Activated T-cell treated with anti-CD3 and anti-CD28 coated beads, Interleukin-2, amount 50 U/mL, for 24 hours (primary cell): ENCODE data around the gene LGI4.
"Not testable (repeated sequence)": the region's sequence is repeated elsewhere in the genome, so short reads cannot be mapped to it uniquely, and the experiment has no call there.

ENCODE experiments used
- DNase-seq: peaks from one replicate; pipeline ENCODE4 v3.0.0-alpha.2; 2020
- H3K27ac Mint-ChIP-seq: 2 replicates; pipeline ENCODE4 v1.8.0; 2020; ENCODE audit warnings: mild to moderate bottlenecking, mixed read lengths
- H3K27me3 Mint-ChIP-seq: 2 replicates; pipeline ENCODE4 v1.8.0; 2020; ENCODE audit warnings: mixed read lengths
- H3K36me3 Mint-ChIP-seq: 2 replicates; pipeline ENCODE4 v1.8.0; 2020; ENCODE audit warnings: low read depth, mixed read lengths
- H3K4me1 Mint-ChIP-seq: 2 replicates; pipeline ENCODE4 v1.8.0; 2020; ENCODE audit warnings: low read depth, mixed read lengths
- H3K4me3 Mint-ChIP-seq: 2 replicates; pipeline ENCODE4 v1.8.0; 2020; ENCODE audit warnings: mild to moderate bottlenecking, moderate library complexity, mixed read lengths
- H3K9me3 Mint-ChIP-seq: 2 replicates; pipeline ENCODE4 v1.8.0; 2020; ENCODE audit warnings: mixed read lengths

Gene LGI4

GRCh38 chr19:35115177-35115951, 19.5 kb downstream of the LGI4 start, which contains the start of gene FXYD3:
TSS of gene FXYD3 (plus strand) at chr19:35115823. CDS start at chr19:35119377, 3,554 bp downstream.
- H3K36me3 Mint-ChIP-seq, result no peaks in the 10 kb centered on the region
- H3K27me3 Mint-ChIP-seq, result no peaks in the 10 kb centered on the region
- no peak for DNase-seq
- no peaks in the 10 kb centered on the region for H3K9me3 Mint-ChIP-seq
- no peak within 1 kb of the TSS for H3K27ac Mint-ChIP-seq
- H3K4me3 Mint-ChIP-seq, result peak within 1 kb of the TSS; percentile 20
- H3K4me1 Mint-ChIP-seq, result peaks cover 7% of the 10 kb centered on the region

GRCh38 chr19:35114353-35115176, 20.3 kb downstream of the LGI4 start:
- Mint-ChIP-seq H3K36me3 (no peaks in the 10 kb centered on the region), H3K4me1 (peaks cover 7% of the 10 kb centered on the region), H3K27me3 (peaks cover 4% of the 10 kb centered on the region), H3K9me3 (no peaks in the 10 kb centered on the region), H3K27ac (no peak overlapping the region), H3K4me3 (peak overlapping the region; percentile 20)
- DNase-seq, result peak; percentile 85

GRCh38 chr19:35112995-35113688, 21.7 kb downstream of the LGI4 start:
- Mint-ChIP-seq H3K27me3 (peaks cover 5% of the 10 kb centered on the region), H3K27ac (no peak overlapping the region), H3K4me3 (no peak overlapping the region), H3K36me3 (no peaks in the 10 kb centered on the region), H3K4me1 (peaks cover 7% of the 10 kb centered on the region), H3K9me3 (no peaks in the 10 kb centered on the region)
- no peak for DNase-seq

- Mint-ChIP-seq H3K4me3 (no peak overlapping the region), H3K36me3 (no peaks in the 10 kb centered on the region), H3K27me3 (peaks cover 5% of the 10 kb centered on the region), H3K27ac (no peak overlapping the region), H3K4me1 (peaks cover 15% of the 10 kb centered on the region), H3K9me3 (no peaks in the 10 kb centered on the region)
- no peak for DNase-seq
These were observed 23.9 kb downstream of the LGI4 start for GRCh38 chr19:35110974-35111373.

GRCh38 chr19:35109395-35110112, 25.3 kb downstream of the LGI4 start:
- no peak for DNase-seq
- Mint-ChIP-seq H3K4me3 (no peak overlapping the region), H3K36me3 (no peaks in the 10 kb centered on the region), H3K27me3 (peaks cover 5% of the 10 kb centered on the region), H3K9me3 (no peaks in the 10 kb centered on the region), H3K27ac (no peak overlapping the region), H3K4me1 (peaks cover 11% of the 10 kb centered on the region)

- Mint-ChIP-seq H3K27me3 (peaks cover 5% of the 10 kb centered on the region), H3K36me3 (no peaks in the 10 kb centered on the region), H3K4me1 (peaks cover 8% of the 10 kb centered on the region), H3K27ac (no peak overlapping the region), H3K4me3 (no peak overlapping the region), H3K9me3 (no peaks in the 10 kb centered on the region)
- no peak for DNase-seq
These were observed 26.1 kb downstream of the LGI4 start for GRCh38 chr19:35108730-35109129.

GRCh38 chr19:35107545-35107944, 27.3 kb downstream of the LGI4 start:
- Mint-ChIP-seq H3K9me3 (no peaks in the 10 kb centered on the region), H3K4me3 (no peak overlapping the region), H3K27me3 (peaks cover 5% of the 10 kb centered on the region), H3K4me1 (peaks cover 8% of the 10 kb centered on the region), H3K27ac (no peak overlapping the region), H3K36me3 (no peaks in the 10 kb centered on the region)
- DNase-seq, result no peak

GRCh38 chr19:35106898-35107541, 27.8 kb downstream of the LGI4 start:
- no peak for DNase-seq
- Mint-ChIP-seq H3K4me1 (peaks cover 8% of the 10 kb centered on the region), H3K4me3 (no peak overlapping the region), H3K27ac (no peak overlapping the region), H3K36me3 (no peaks in the 10 kb centered on the region), H3K9me3 (no peaks in the 10 kb centered on the region), H3K27me3 (peaks cover 5% of the 10 kb centered on the region)

GRCh38 chr19:35106291-35106583, 28.6 kb downstream of the LGI4 start:
- Mint-ChIP-seq H3K27me3 (peaks cover 5% of the 10 kb centered on the region), H3K36me3 (no peaks in the 10 kb centered on the region), H3K9me3 (no peaks in the 10 kb centered on the region), H3K27ac (no peak overlapping the region), H3K4me3 (no peak overlapping the region), H3K4me1 (peaks cover 8% of the 10 kb centered on the region)
- DNase-seq, result no peak

- H3K36me3 Mint-ChIP-seq, result no peaks in the 10 kb centered on the region
- H3K27me3 Mint-ChIP-seq, result peaks cover 5% of the 10 kb centered on the region
- H3K4me3 Mint-ChIP-seq, result no peak overlapping the region
- H3K9me3 Mint-ChIP-seq, result no peaks in the 10 kb centered on the region
- H3K27ac Mint-ChIP-seq, result no peak overlapping the region
- no peak for DNase-seq
- H3K4me1 Mint-ChIP-seq, result peaks cover 8% of the 10 kb centered on the region
These were observed 29.2 kb downstream of the LGI4 start for GRCh38 chr19:35105411-35106290.

- no peak overlapping the region for H3K27ac Mint-ChIP-seq
- no peaks in the 10 kb centered on the region for H3K9me3 Mint-ChIP-seq
- no peaks in the 10 kb centered on the region for H3K36me3 Mint-ChIP-seq
- no peak for DNase-seq
- H3K4me1 Mint-ChIP-seq, result peaks cover 8% of the 10 kb centered on the region
- H3K27me3 Mint-ChIP-seq, result peaks cover 5% of the 10 kb centered on the region
- no peak overlapping the region for H3K4me3 Mint-ChIP-seq
These were observed 29.8 kb downstream of the LGI4 start for GRCh38 chr19:35105047-35105410.

GRCh38 chr19:35104361-35104760, 30.5 kb downstream of the LGI4 start:
- Mint-ChIP-seq H3K4me3 (no peak overlapping the region), H3K9me3 (no peaks in the 10 kb centered on the region), H3K27me3 (no peaks in the 10 kb centered on the region), H3K27ac (no peak overlapping the region), H3K36me3 (no peaks in the 10 kb centered on the region), H3K4me1 (peaks cover 8% of the 10 kb centered on the region)
- DNase-seq, result no peak

- H3K36me3 Mint-ChIP-seq, DNase-seq, H3K27ac Mint-ChIP-seq, H3K4me3 Mint-ChIP-seq, H3K27me3 Mint-ChIP-seq, H3K4me1 Mint-ChIP-seq, H3K9me3 Mint-ChIP-seq: not testable (repeated sequence)
These were observed 31.2 kb downstream of the LGI4 start for GRCh38 chr19:35103614-35104013.
